ENCODE measurements around the gene CCDC85A.

CCDC85A gene

DNA sequence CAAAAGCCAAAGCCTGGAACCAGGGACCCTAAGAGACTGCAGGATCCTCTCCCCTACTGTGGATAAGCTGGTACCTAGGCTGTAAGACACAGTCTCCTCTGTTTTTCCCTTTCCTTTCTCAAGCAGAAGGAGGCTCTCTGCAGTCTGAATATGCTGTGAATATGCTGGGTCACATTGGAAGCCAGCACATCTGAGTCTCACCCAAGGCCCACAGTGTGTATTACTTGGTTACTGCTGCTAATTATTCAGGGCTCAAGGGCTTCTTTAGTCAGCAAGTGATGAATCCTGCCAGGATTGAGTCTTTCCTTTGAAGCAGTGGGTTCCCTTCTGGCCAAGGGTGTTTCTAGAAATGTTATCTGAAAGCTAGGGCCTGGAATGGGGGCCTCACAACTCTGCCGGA, 60.7 kb downstream of the CCDC85A start:
- no peak for DNase-seq

- no peak for DNase-seq
Measured at GRCh38 chr2:56244911-56245530, 61.2 kb downstream of the CCDC85A start.

DNA sequence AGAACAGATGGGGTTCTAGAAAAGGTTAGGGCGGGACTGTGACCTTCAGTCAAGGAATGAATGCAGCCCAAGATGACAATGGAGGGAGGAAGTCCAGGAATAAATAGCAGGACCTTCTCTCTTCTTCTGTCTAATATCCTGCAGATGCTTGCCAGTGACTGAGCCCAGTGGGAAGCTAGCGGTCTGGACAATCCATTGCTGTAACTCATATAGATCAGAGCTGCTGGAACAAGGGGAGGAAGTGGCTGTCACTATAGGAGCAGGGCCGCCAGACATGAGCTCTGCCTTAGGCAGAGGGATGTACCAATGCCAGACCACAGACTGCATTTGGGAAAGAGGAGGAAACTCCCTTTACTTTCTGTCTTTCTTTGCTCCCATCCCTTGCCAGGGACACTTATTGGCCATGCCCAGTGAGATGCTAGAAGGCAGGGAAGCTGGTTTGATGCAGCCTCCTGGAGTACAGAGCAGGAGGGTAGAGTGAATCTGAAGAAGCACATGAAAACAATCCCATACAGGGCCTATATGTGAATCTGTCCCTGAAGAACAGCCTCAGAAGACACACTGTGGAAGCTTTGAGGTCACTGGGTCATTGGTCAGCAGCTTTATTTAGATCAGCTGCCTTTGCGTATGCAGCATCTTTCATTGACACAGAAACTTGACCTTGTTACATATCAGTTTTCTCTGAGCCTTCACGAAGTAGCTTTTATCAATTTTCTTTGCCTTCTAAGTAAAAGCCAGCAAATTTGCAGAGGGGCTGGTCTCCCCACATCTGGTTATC, 65.4 kb downstream of the CCDC85A start:
- no peak for DNase-seq

GRCh38 chr2:56250153-56250729, 66.5 kb downstream of the CCDC85A start:
- DNase-seq, result no peak

DNA sequence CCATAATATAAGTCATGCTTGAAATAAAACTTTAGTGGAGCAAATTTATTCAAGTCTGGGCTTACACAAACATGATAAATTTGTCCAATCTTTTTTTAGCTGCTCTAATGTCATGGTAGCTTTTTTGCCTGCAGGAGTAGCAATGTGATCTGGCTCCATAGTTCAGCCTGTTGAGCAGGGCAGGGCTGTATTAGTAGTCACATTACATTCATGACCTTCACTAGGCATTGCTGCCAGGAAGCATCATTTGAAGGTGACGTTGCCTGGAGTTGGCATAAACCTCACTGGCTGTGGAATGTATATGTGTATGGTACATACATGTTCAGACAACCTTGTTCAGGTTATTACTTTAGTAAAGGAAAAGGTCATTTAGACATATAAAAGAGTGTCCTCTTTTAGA, 76.6 kb downstream of the CCDC85A start:
- no peak for DNase-seq

GRCh38 chr2:56262241-56262640, 78.5 kb downstream of the CCDC85A start:
- no peak for DNase-seq

- no peak for DNase-seq
Measured at GRCh38 chr2:56263876-56264275, 80.1 kb downstream of the CCDC85A start.

DNA sequence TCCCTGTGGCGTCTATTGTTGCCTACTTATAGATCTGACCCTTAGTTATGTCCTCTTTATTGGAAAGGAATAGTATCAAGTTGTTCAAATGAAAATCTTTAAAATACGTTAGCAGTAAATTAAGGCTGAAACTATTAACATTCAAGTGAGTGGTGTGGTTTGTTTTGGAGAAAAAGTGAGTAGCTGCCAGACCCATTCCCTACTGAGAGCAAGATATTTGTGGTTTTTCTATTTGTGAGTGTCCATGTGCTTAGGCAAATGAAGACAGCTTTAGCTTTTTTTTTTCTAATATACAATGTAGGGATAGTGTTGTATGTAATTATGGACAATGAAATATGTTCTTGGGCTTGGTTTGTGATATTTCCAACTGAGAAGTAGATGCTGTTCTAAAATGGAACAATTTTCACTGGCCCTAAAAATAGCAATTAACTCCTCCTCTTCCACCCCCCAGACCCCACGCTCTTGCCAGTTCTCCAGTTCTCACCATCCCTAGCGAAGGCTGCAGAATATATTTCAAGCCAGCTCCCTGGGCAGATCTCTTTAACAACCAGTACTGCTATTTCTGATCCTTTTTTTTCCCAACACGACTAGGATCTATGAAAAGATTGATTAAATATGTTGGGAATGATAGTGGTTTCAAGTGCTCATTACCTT, 83.1 kb downstream of the CCDC85A start:
- DNase-seq, result peak; percentile 78 to 91

DNA sequence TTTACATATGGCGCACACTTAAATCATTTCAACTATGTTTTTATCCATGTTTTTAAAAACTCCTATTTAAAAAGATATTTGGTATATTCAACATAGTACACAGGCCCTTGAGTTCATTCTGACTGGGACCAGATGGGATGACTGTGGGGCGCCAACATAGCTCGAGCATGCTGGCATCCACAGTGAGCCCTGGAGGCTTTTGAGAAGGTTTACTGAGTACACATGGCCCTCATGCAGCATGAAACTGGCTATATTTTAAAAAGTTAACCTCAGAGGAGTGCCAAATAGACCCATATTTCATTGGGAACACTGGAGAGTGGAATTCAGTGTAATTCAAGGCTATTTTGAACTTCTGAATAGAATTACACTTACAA, 83.6 kb downstream of the CCDC85A start:
- DNase-seq, result peak; percentile 73 to 88

DNA sequence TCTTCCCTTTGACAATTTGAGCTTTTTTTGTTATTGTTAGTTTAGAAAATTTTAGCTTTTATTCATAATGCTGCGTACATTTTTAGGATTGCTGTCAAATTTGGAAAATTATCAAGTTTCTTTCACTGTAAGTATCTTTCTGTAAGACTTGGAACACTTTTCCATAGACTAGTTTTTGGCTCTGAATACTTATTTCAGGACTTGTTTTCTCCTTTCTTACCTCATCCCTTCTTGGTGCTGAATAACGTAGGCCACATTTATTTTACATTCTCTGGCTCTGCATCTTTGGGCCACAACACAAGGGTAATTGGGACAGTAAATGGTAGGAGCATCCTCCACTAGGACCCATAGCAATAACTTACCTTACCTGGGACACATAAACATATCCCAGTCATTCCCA, 85.1 kb downstream of the CCDC85A start:
- no peak for DNase-seq

GRCh38 chr2:56271275-56271674, 87.5 kb downstream of the CCDC85A start:
- DNase-seq, result no peak

GRCh38 chr2:56285224-56285623, 101.4 kb downstream of the CCDC85A start:
- no peak for DNase-seq

DNA sequence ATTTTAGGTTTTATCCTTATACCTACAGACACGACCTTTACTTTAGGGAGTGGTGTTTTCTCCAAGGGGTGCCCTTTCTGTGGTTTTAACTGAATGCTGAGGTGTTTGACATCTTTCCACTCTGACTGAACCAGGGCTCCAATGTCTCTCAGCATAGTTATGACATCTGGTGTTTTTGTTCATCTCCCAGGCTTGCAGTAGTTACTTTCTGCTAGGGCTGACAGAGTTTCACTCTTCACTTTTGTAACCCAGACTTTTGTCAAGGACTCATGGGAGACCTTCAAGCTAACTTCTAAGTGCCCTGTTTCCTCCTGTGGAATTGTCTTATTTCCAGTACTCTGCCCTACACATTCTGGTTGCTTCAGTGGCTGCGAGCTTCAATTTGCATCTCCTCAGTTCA, 103.1 kb downstream of the CCDC85A start:
- DNase-seq, result no peak

DNA sequence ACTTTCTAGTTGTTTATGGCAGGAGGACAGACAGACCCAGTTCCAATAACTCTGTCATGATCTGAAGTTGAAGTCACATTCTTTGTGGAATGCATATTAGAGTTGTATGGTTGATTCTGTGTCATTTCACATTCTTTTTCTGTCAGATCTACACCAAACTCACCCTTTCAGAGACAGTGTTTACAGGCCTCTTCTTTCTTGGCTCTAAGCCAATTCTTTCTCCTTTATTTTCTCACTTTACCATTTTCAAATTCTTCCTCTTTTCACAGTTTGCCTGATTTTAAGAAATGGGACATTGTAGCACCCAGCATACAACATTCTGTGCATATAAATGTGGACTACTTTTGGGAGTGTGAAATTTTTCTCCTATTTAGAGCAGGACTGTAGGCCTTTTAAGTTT, 103.7 kb downstream of the CCDC85A start:
- no peak for DNase-seq

DNA sequence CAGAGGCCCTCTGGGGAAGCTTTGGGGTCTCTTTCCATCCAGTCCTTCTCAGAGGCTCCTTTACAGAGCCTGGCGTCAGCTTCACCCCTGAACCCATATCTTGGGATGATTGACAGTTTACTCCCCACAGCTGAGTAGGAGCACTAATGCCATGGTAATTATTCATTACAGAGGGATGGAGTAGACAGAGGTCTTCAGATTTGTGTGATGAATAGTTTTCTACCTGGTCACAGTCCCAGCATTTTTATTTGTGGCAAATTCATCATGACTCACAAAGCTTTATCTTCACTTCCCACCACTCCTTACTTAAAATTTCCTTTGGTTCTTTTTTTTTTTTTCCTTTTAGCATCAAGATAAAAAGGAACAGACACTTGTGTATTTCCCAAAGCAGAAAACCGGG, 104.2 kb downstream of the CCDC85A start:
- no peak for DNase-seq

DNA sequence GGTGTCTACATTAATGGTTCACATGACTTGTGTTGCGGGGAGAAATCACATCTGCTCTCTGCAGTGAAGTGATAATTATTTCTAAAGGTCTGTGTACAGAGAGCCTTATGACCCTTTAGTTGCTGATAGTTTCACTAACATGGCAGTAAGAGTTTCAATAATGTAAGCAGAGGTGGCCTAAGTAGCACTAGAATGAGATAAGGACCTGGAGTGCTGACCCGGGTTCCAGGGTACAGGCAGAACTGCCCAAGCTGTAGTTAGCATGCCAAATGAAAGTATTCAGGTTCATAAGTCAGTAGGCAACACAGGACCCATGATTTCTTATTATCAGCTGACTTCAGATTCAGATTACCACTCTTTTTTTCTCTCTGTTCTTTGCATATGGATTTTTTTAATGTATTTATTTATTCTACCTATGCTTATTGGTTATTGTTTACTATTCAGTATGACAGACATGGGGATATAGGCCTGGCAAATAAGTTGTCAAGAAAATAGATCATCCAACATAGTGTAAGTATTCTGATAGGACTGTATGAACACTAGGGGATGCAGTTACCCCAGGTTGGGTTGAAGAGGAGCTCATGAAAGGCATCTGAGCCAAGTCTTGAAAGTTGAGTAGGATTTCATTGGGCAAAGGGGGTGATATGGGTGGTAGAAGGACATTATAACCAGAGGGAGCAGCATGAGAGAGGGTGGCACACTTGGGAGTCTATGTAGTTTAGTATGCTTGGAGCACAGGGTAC, 105.2 kb downstream of the CCDC85A start:
- DNase-seq, result no peak

GRCh38 chr2:56291711-56292110, 107.9 kb downstream of the CCDC85A start:
- no peak for DNase-seq

DNA sequence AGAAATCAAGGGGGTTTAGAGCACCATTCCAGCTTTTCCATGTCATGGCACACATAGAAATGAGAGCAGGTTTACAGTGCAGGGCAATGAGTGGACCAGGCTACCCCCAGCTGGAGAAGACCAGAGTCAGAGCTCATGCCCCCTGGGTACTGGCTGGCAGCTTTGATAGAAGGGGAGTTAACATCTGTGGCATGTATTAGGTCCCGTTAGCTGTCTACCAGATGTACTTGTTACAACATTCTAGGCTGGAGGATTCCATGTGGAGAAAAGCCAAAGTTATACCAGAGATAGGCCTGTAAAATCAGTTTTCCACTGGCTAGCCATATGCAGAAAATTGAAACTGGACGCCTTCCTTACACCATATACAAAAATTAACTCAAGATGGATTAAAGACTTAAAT, 109.2 kb downstream of the CCDC85A start:
- DNase-seq, result no peak

GRCh38 chr2:56295666-56296065, 111.9 kb downstream of the CCDC85A start:
- no peak for DNase-seq

DNA sequence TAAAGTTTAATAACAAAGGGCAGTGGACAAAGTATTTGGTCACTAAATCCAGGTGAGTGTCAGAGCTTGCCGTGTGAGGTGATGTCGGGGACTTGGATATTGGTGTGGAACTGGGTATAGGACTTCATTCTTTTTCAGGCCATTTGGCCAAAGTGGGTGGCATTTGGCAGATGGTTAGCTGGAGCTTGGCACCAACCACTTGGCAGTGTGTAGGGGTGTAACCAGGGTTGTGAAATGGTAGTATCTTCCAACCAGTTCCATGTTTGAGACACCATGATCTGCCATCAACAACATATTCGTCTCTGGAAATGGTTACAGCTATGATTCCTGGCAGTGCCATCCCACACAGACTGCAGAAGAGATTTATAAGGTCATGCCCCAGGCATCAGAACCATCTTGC, 113.9 kb downstream of the CCDC85A start:
- DNase-seq, result no peak

- no peak for DNase-seq
Measured at GRCh38 chr2:56299171-56299691, 115.4 kb downstream of the CCDC85A start.

DNA sequence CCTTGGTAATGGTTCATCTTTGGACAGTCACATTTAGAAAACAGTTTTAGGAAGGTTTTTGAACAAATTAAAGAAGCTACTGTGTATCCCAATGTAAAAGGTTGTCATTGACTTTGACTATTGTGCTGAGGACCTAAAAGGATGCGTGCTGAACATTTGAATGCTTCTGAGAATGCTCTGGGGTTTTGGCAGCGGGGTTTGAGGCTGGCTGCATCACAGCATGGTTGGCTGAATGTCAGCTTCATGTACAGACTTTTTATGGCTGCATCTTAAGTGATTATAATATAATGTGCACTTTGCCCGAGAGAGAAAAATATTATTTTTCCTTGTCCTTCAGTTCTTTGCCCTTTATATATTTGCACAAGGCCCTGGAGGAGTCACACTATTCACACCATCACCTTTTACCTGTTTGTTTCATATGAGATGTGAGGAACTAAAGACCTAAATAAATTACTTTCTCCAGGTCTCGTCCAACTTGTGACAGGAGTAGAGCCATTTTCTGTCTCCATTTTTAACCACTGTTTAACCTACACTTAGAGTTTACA, 125.9 kb downstream of the CCDC85A start:
- DNase-seq, result no peak

DNA sequence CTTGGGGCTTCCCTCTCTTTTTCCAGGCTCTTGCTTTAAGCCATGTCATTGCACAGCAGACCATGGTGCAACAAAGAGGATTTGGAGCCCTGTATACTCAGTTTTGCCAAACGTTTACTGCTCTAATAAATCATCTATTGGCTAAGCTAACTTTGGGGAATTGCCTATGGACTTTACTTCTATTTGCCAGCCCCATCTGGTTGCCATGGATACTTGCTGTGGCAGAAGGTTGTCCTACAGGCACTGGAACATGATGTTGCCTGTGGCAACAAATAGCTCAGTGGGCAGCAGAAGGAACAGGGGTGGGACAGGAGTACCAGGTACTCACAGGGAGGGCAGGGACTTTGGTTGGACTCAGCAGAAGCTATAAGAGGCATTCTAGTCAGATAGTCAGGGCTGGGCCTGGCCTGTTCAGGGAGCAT, 129.7 kb downstream of the CCDC85A start:
- DNase-seq, result no peak

Measured in cerebellar nuclear complex (tissue), 1 donor.